Measurements from ENCODE around the gene TEP1. TPM values are rescaled to one million over a fixed set of nuclear protein-coding genes. Genes with fewer than 3 reads are reported as not detected.

TEP1 gene
- total and polyA plus RNA-seq, 2 donors (not counting 1 experiment from before 2014, with no cell fraction given): 10.5 to 21.6 TPM

DNA sequence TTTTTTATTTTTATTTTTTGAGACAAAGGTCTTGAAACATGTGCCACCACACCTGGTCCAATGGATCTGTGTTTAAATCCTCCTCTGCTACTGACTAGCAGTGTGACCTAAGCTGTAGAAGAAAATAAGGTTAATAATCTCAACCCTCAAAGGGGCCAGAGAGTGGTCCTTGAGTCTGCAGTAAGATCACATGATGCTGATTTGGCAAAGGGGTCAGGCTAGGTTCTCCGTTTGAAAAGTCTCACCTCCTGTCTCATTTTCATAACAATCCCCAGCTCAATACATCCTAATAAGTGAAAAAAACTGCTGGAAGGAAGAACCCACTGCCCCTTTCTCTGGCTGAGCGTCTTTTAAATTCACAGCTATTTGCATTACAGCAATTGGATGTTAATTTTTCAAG lies 8.0 kb upstream of the TEP1 start:
- TF ChIP-seq CTCF (conservative IDR thresholded peaks at IDR 0.05 in 1 of 2, IDR thresholded peaks at IDR 0.05 in 1 of 2; ENCODE audit: low read depth in 1 of 2, low read length in 2 of 2): no peak
- TF ChIP-seq EZH2 (IDR thresholded peaks at IDR 0.05; ENCODE audit: low read length, missing control alignments): no peak
- H3K9ac ChIP-seq (ENCODE audit: insufficient read depth, low read length): no peak overlapping the region
- DNase-seq (ENCODE audit: low read depth in 2 of 2): no peak

GRCh38 chr14:20419419-20419818 lies 6.1 kb upstream of the TEP1 start:
- Histone ChIP-seq H3K9me3 (ENCODE audit: control insufficient read depth, insufficient read depth, low read depth, low read length) (no peaks in the 10 kb centered on the region), H4K20me1 (ENCODE audit: control insufficient read depth, extremely low read depth, insufficient read depth, low read length) (no peaks in the 10 kb centered on the region), H3K4me2 (ENCODE audit: extremely low read depth, insufficient read depth, low read length) (no peak overlapping the region), H3K4me3 (replicated peaks in 1 of 4; ENCODE audit: control extremely low read depth in 1 of 4, insufficient read depth in 1 of 4, low read depth in 3 of 4, low read length in 4 of 4) (no peak overlapping the region), H3K4me1 (ENCODE audit: control insufficient read depth, extremely low read depth, insufficient read depth, low read length) (no peaks in the 10 kb centered on the region), H3K27me3 (ENCODE audit: control insufficient read depth, insufficient read depth, low read length) (no peaks in the 10 kb centered on the region), H2AFZ (ENCODE audit: low read length) (no peak overlapping the region), H3K36me3 (ENCODE audit: control insufficient read depth, insufficient read depth, low read length) (no peaks in the 10 kb centered on the region), H3K79me2 (ENCODE audit: control insufficient read depth, insufficient read depth, low read length) (no peaks in the 10 kb centered on the region), H3K9ac (ENCODE audit: insufficient read depth, low read length) (no peak overlapping the region), H3K27ac (ENCODE audit: insufficient read depth, low read length) (no peak overlapping the region)
- no peak for DNase-seq (ENCODE audit: low read depth in 2 of 2)
- TF ChIP-seq EZH2 (IDR thresholded peaks at IDR 0.05; ENCODE audit: low read length, missing control alignments) (no peak), CTCF (conservative IDR thresholded peaks at IDR 0.05 in 1 of 2, IDR thresholded peaks at IDR 0.05 in 1 of 2; ENCODE audit: low read depth in 1 of 2, low read length in 2 of 2) (no peak)

More for the DNA sequence above, 8.0 kb upstream of the TEP1 start:
- H3K4me1 ChIP-seq (ENCODE audit: control insufficient read depth, extremely low read depth, insufficient read depth, low read length): no peaks in the 10 kb centered on the region
- H3K27me3 ChIP-seq (ENCODE audit: control insufficient read depth, insufficient read depth, low read length): no peaks in the 10 kb centered on the region
- H3K9me3 ChIP-seq (ENCODE audit: control insufficient read depth, insufficient read depth, low read depth, low read length): no peaks in the 10 kb centered on the region
- H4K20me1 ChIP-seq (ENCODE audit: control insufficient read depth, extremely low read depth, insufficient read depth, low read length): no peaks in the 10 kb centered on the region
- H2AFZ ChIP-seq (ENCODE audit: low read length): no peak overlapping the region
- no peaks in the 10 kb centered on the region for H3K36me3 ChIP-seq (ENCODE audit: control insufficient read depth, insufficient read depth, low read length)
- H3K27ac ChIP-seq (ENCODE audit: insufficient read depth, low read length): no peak overlapping the region
- no peak overlapping the region for H3K4me3 ChIP-seq (replicated peaks in 1 of 4; ENCODE audit: control extremely low read depth in 1 of 4, insufficient read depth in 1 of 4, low read depth in 3 of 4, low read length in 4 of 4)
- H3K4me2 ChIP-seq (ENCODE audit: extremely low read depth, insufficient read depth, low read length): no peak overlapping the region
- no peaks in the 10 kb centered on the region for H3K79me2 ChIP-seq (ENCODE audit: control insufficient read depth, insufficient read depth, low read length)

- no peak overlapping the region for H3K9ac ChIP-seq (ENCODE audit: insufficient read depth, low read length)
- no peak overlapping the region for H2AFZ ChIP-seq (ENCODE audit: low read length)
- no peaks in the 10 kb centered on the region for H3K9me3 ChIP-seq (ENCODE audit: control insufficient read depth, insufficient read depth, low read depth, low read length)
- TF ChIP-seq EZH2 (IDR thresholded peaks at IDR 0.05; ENCODE audit: low read length, missing control alignments): no peak
- TF ChIP-seq CTCF (conservative IDR thresholded peaks at IDR 0.05 in 1 of 2, IDR thresholded peaks at IDR 0.05 in 1 of 2; ENCODE audit: low read depth in 1 of 2, low read length in 2 of 2): no peak
- no peak overlapping the region for H3K4me2 ChIP-seq (ENCODE audit: extremely low read depth, insufficient read depth, low read length)
- no peak overlapping the region for H3K27ac ChIP-seq (ENCODE audit: insufficient read depth, low read length)
- no peaks in the 10 kb centered on the region for H3K79me2 ChIP-seq (ENCODE audit: control insufficient read depth, insufficient read depth, low read length)
- no peaks in the 10 kb centered on the region for H3K4me1 ChIP-seq (ENCODE audit: control insufficient read depth, extremely low read depth, insufficient read depth, low read length)
- DNase-seq (ENCODE audit: low read depth in 2 of 2): no peak
- no peaks in the 10 kb centered on the region for H4K20me1 ChIP-seq (ENCODE audit: control insufficient read depth, extremely low read depth, insufficient read depth, low read length)
- H3K36me3 ChIP-seq (ENCODE audit: control insufficient read depth, insufficient read depth, low read length): no peaks in the 10 kb centered on the region
- no peaks in the 10 kb centered on the region for H3K27me3 ChIP-seq (ENCODE audit: control insufficient read depth, insufficient read depth, low read length)
- H3K4me3 ChIP-seq (replicated peaks in 1 of 4; ENCODE audit: control extremely low read depth in 1 of 4, insufficient read depth in 1 of 4, low read depth in 3 of 4, low read length in 4 of 4): no peak overlapping the region
Measured at GRCh38 chr14:20418501-20418909, 5.2 kb upstream of the TEP1 start.
